ENCODE measurements around the gene JCHAIN. TPM values are rescaled to one million over a fixed set of nuclear protein-coding genes. Genes with fewer than 3 reads are reported as not detected.

The JCHAIN gene
- total and polyA plus RNA-seq, 2 of the 4 experiments (the other 2 are of a cell fraction): 0.72 to 0.86 TPM

GRCh38 chr4:70628444-70628843, 37.9 kb downstream of the JCHAIN start, which contains the start of gene ENAM:
Gene ENAM (plus strand): TSS chr4:70628744. CDS start chr4:70629501, 757 bp downstream.
- Histone ChIP-seq H2BK120ac (ENCODE audit: low read depth, low read length) (peak within 1 kb of the TSS; percentile 61), H3K18ac (ENCODE audit: low read depth, low read length) (peak within 1 kb of the TSS; percentile 72; the same call in 1 of the 2 replicates), H3K9ac (ENCODE audit: low read depth, low read length) (no peak within 1 kb of the TSS), H2AFZ (replicated peaks; ENCODE audit: low read length, poor library complexity) (no peak within 1 kb of the TSS), H3K4me2 (ENCODE audit: low read depth, low read length) (no peak within 1 kb of the TSS), H3K56ac (ENCODE audit: extremely low read depth, insufficient read depth, low read length) (no peak within 1 kb of the TSS), H3K27ac (ENCODE audit: insufficient read depth, low read length) (no peak within 1 kb of the TSS), H2BK5ac (ENCODE audit: low read depth, low read length, poor library complexity, severe bottlenecking) (peak within 1 kb of the TSS; percentile 81), H4K5ac (ENCODE audit: low read depth, low read length) (peak within 1 kb of the TSS; percentile 44; the same call in 1 of the 2 replicates), H2AK5ac (ENCODE audit: low read depth, low read length) (no peak within 1 kb of the TSS; the same call in 1 of the 2 replicates), H4K20me1 (ENCODE audit: insufficient read depth, low read length) (no peaks in the 10 kb centered on the region), H3K4ac (ENCODE audit: low read depth, low read length) (peak within 1 kb of the TSS; percentile 58; the same call in 1 of the 2 replicates), H2BK15ac (ENCODE audit: low read depth, low read length) (peak within 1 kb of the TSS; percentile 54; the same call in 1 of the 3 replicates), H3K14ac (replicated peaks; ENCODE audit: low read depth, low read length) (no peak within 1 kb of the TSS), H3K23ac (ENCODE audit: low read depth, low read length) (peak within 1 kb of the TSS; percentile 69; the same call in 1 of the 2 replicates), H4K91ac (ENCODE audit: insufficient read depth, low read depth, low read length) (no peak within 1 kb of the TSS; the same call in 1 of the 2 replicates), H3K4me1 (ENCODE audit: control insufficient read depth, insufficient read depth, low read length) (no peaks in the 10 kb centered on the region), H3K9me3 (ENCODE audit: control insufficient read depth, insufficient read depth, low read length) (no peaks in the 10 kb centered on the region), H4K8ac (ENCODE audit: low read depth in 2 of 2, low read length in 2 of 2) (no peak within 1 kb of the TSS; a peak in 1 of 4 replicates), H3K79me1 (ENCODE audit: low read depth in 1 of 2, low read length in 2 of 2) (no peaks in the 10 kb centered on the region), H2AK9ac (replicated peaks; ENCODE audit: low read depth, low read length, poor library complexity) (no peak within 1 kb of the TSS), H3K4me3 (ENCODE audit: insufficient read depth, low read depth, low read length) (no peak within 1 kb of the TSS), H3K27me3 (ENCODE audit: control insufficient read depth, insufficient read depth, low read length) (no peaks in the 10 kb centered on the region), H3K9me1 (ENCODE audit: insufficient read depth, low read length) (no peaks in the 10 kb centered on the region), H2BK20ac (ENCODE audit: low read depth, low read length) (peak within 1 kb of the TSS; percentile 81), H3K36me3 (ENCODE audit: control insufficient read depth, insufficient read depth, low read length) (no peaks in the 10 kb centered on the region)
- no TSS peak for BruUV-seq (replicated peaks)
- in situ Hi-C loops (cut with MboI; ENCODE audit: low sequenced_read_pairs) (loop anchor here (25.0 kb wide), 1 partner anchor 934 kb away; no protein-coding TSS in a partner anchor), intact Hi-C loops (cut with micrococcal nuclease) (no loop called here), dilution Hi-C loops (cut with HindIII; ENCODE audit: low sequenced_read_pairs, unreplicated experiment) (no loop called here)
- no peak for DNase-seq
- no CpG with 5 or more reads among the region's 2 CpGs for WGBS, 2 experiments (ENCODE audit: extremely low coverage in 2 of 2, insufficient read length in 1 of 2)
- ATAC-seq (ENCODE audit: low read depth): no peak
- POLR2A ChIA-PET (ENCODE audit: unreplicated experiment): no interaction called here
- TF ChIP-seq ELK1 (IDR thresholded peaks at IDR 0.05; ENCODE audit: borderline replicate concordance, low read depth, low read length): no peak
- no peak for TF ChIP-seq CHD1 (IDR thresholded peaks at IDR 0.05; ENCODE audit: low read depth, low read length)
- no peak for TF ChIP-seq MAZ (IDR thresholded peaks at IDR 0.05; ENCODE audit: borderline replicate concordance, low read depth, low read length)
- TF ChIP-seq CTCF (conservative IDR thresholded peaks at IDR 0.05; ENCODE audit: low read depth, low read length): no peak
- CTCF ChIA-PET: interaction anchor here (0.6 to 1.4 kb wide), 2 partner anchors 15 to 17 kb away, joined by 3 read pairs; no protein-coding TSS in a partner anchor

Measured in IMR-90 (cell line).